ENCODE measurements around the gene ATG9B. TPM values are rescaled to one million over a fixed set of nuclear protein-coding genes. Genes with fewer than 3 reads are reported as not detected.

ATG9B gene
- total RNA-seq, 1 experiment from 2014 or later, result 1.3 TPM

DNA sequence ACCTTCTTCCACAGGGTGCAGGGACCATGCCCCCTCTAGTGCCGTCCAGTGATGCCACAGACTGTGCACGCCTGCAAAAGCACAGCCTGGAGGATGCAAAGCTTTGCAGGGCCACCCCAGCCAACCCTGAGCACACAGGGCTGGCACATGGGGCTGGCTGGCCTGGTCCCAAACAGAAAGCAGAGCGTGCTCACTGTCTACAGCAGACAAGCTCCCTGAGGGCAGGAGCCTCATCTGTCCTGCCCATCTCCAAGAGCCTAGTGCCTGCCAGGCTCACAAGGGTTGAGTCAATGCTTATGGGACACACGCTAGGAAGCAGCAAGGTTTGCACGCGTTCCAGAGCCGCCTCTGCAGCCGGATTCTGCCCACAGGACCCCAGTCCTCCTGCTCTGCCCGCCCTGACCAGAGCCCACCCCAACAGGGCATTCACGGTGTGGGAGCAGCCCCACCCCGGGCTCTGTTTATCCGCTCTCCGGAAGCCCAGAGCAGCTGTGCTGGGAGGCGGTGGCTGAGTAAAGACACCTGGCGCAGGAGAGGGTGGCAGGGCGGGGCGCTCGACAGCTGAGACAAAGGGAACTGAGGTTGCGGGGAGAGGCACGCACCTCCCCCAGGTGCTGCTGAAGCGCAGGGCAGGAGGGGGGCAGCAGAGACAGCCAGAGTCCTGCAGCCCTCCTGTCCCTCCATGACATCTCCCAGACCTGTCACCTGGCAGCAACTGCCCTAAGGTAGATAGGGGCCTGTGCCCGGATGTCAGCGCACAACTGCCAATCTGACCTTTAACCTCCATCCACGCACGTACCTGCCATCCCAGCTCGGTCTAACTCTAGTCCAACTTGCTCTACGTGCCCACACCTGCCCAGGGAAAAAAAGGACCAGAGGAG lies 50.5 kb downstream of the ATG9B start:
- H3K27me3 ChIP-seq (ENCODE audit: low read length), result peaks cover 16% of the 10 kb centered on the region
- no TSS peak for BruUV-seq (replicated peaks)
- H3K36me3 ChIP-seq (ENCODE audit: low read depth, low read length), result no peaks in the 10 kb centered on the region
- CTCF ChIA-PET, result no interaction called here
- TF ChIP-seq EZH2 (IDR thresholded peaks at IDR 0.05; ENCODE audit: low read length, unreplicated experiment) (no peak), EZH2phosphoT487 (IDR thresholded peaks at IDR 0.05; ENCODE audit: borderline replicate concordance, low read length) (no peak)
- TF ChIP-seq, protein P1, sequence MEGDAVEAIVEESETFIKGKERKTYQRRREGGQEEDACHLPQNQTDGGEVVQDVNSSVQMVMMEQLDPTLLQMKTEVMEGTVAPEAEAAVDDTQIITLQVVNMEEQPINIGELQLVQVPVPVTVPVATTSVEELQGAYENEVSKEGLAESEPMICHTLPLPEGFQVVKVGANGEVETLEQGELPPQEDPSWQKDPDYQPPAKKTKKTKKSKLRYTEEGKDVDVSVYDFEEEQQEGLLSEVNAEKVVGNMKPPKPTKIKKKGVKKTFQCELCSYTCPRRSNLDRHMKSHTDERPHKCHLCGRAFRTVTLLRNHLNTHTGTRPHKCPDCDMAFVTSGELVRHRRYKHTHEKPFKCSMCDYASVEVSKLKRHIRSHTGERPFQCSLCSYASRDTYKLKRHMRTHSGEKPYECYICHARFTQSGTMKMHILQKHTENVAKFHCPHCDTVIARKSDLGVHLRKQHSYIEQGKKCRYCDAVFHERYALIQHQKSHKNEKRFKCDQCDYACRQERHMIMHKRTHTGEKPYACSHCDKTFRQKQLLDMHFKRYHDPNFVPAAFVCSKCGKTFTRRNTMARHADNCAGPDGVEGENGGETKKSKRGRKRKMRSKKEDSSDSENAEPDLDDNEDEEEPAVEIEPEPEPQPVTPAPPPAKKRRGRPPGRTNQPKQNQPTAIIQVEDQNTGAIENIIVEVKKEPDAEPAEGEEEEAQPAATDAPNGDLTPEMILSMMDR (conservative IDR thresholded peaks at IDR 0.05; ENCODE audit: low read depth, low read length), result no peak
- ATAC-seq, result no peak; the same call in 1 of the 2 replicates
- H3K27ac ChIP-seq (ENCODE audit: low read length), result no peak overlapping the region
- H3K9me3 ChIP-seq (ENCODE audit: low read length), result no peaks in the 10 kb centered on the region
- no peaks in the 10 kb centered on the region for H3K79me2 ChIP-seq (ENCODE audit: low read length)
- H3K9ac ChIP-seq (ENCODE audit: low read length), result no peak overlapping the region
- no peaks in the 10 kb centered on the region; the same call in 1 of the 2 replicates for H3K4me1 ChIP-seq (ENCODE audit: insufficient read depth, low read length)
- no peak overlapping the region for H2AFZ ChIP-seq (ENCODE audit: low read length)
- intact Hi-C loops (cut with micrococcal nuclease), result loop anchor here (10.0 kb wide), 1 partner anchor 141 kb away; no protein-coding TSS in a partner anchor
- H3K4me2 ChIP-seq (ENCODE audit: low read length), result peak overlapping the region; percentile 89; the same call in 1 of the 2 replicates
- no peaks in the 10 kb centered on the region for H3F3A ChIP-seq (ENCODE audit: low read length, unreplicated experiment)
- H4K20me1 ChIP-seq (ENCODE audit: low read length), result no peaks in the 10 kb centered on the region
- no peaks in the 10 kb centered on the region for H3K9me2 ChIP-seq (replicated peaks; ENCODE audit: low read length)
- POLR2A ChIA-PET (ENCODE audit: unreplicated experiment), result no interaction called here
- peak overlapping the region; percentile 71; the same call in 1 of the 2 replicates for H3K4me3 ChIP-seq (ENCODE audit: low read length)
- DNase-seq, result no peak

DNA sequence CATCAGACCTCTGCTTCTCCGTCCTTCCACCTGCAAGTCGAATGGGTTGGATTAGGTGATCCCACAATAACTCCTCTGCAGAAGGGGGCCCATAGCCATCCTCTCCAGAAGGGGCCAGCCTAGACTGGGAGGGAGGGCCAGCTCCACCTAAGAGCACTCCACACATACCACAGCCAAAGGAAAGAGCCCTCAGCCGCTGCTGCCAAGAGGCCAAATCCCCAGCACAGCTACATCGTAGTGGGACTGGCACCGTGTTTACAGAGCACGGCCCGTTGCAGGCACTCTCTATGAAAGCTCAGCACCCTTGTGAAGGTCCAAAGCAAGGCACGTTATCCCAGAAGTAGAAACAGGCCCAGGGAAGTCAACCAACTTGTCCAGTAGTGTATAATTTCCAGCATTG lies 51.6 kb downstream of the ATG9B start:
- Histone ChIP-seq H4K20me1 (ENCODE audit: low read length) (no peaks in the 10 kb centered on the region), H3K9me3 (ENCODE audit: low read length) (no peaks in the 10 kb centered on the region), H2AFZ (ENCODE audit: low read length) (no peak overlapping the region), H3K9ac (ENCODE audit: low read length) (no peak overlapping the region), H3K9me2 (replicated peaks; ENCODE audit: low read length) (no peaks in the 10 kb centered on the region), H3K4me1 (ENCODE audit: insufficient read depth, low read length) (no peaks in the 10 kb centered on the region; the same call in 1 of the 2 replicates), H3K27ac (ENCODE audit: low read length) (no peak overlapping the region), H3K27me3 (ENCODE audit: low read length) (peaks cover 20% of the 10 kb centered on the region), H3K4me3 (ENCODE audit: low read length) (no peak overlapping the region), H3F3A (ENCODE audit: low read length, unreplicated experiment) (no peaks in the 10 kb centered on the region), H3K36me3 (ENCODE audit: low read depth, low read length) (no peaks in the 10 kb centered on the region), H3K4me2 (ENCODE audit: low read length) (no peak overlapping the region), H3K79me2 (ENCODE audit: low read length) (no peaks in the 10 kb centered on the region)
- POLR2A ChIA-PET (ENCODE audit: unreplicated experiment), result no interaction called here
- intact Hi-C loops (cut with micrococcal nuclease), result loop anchor here (10.0 kb wide), 1 partner anchor 142 kb away; no protein-coding TSS in a partner anchor
- BruUV-seq (replicated peaks), result no TSS peak
- DNase-seq, result no peak
- CTCF ChIA-PET, result no interaction called here
- TF ChIP-seq EZH2 (IDR thresholded peaks at IDR 0.05; ENCODE audit: low read length, unreplicated experiment) (no peak), EZH2phosphoT487 (IDR thresholded peaks at IDR 0.05; ENCODE audit: borderline replicate concordance, low read length) (no peak)
- TF ChIP-seq, protein P1 (conservative IDR thresholded peaks at IDR 0.05; ENCODE audit: low read depth, low read length), result no peak
- ATAC-seq, result no peak

DNA sequence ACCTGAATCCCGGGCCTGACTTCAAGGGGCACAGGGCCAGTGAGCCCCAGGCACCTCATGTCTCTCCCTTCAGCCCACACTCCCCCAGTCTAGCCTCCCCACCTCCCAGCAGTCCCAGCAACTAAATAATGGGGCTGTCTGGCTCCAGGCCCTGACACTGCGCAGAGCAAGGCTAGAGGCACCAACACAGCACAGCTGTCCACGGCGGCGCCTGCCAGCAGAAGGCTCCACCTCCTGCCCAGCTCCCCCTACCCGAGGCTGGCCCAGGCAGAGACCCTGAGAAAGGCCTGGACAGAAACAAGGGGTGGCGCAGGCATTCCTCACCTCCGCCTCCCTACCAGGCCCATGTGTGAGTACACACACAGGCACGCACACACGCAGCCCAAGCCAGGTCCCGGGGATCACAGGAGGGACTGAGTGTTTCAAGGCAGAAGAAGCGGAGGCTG lies 52.2 kb downstream of the ATG9B start:
- Histone ChIP-seq H4K20me1 (ENCODE audit: low read length) (no peaks in the 10 kb centered on the region), H3K4me1 (ENCODE audit: insufficient read depth, low read length) (no peaks in the 10 kb centered on the region; the same call in 1 of the 2 replicates), H2AFZ (ENCODE audit: low read length) (no peak overlapping the region), H3K36me3 (ENCODE audit: low read depth, low read length) (no peaks in the 10 kb centered on the region), H3K9ac (ENCODE audit: low read length) (no peak overlapping the region), H3K4me3 (ENCODE audit: low read length) (no peak overlapping the region), H3K4me2 (ENCODE audit: low read length) (no peak overlapping the region), H3K79me2 (ENCODE audit: low read length) (no peaks in the 10 kb centered on the region), H3K27me3 (ENCODE audit: low read length) (peaks cover 21% of the 10 kb centered on the region), H3K27ac (ENCODE audit: low read length) (no peak overlapping the region), H3K9me2 (replicated peaks; ENCODE audit: low read length) (no peaks in the 10 kb centered on the region), H3F3A (ENCODE audit: low read length, unreplicated experiment) (no peaks in the 10 kb centered on the region), H3K9me3 (ENCODE audit: low read length) (no peaks in the 10 kb centered on the region)
- TF ChIP-seq EZH2 (IDR thresholded peaks at IDR 0.05; ENCODE audit: low read length, unreplicated experiment) (no peak), EZH2phosphoT487 (IDR thresholded peaks at IDR 0.05; ENCODE audit: borderline replicate concordance, low read length) (no peak)
- TF ChIP-seq, protein P1 (conservative IDR thresholded peaks at IDR 0.05; ENCODE audit: low read depth, low read length), result no peak
- DNase-seq, result no peak
- ChIA-PET POLR2A (ENCODE audit: unreplicated experiment) (no interaction called here), CTCF (no interaction called here)
- BruUV-seq (replicated peaks), result no TSS peak
- intact Hi-C loops (cut with micrococcal nuclease), result loop anchor here (10.0 kb wide), 1 partner anchor 143 kb away; no protein-coding TSS in a partner anchor
- ATAC-seq, result no peak
